H9 (cell line): Measurements from ENCODE around the gene LENG9. TPM values are rescaled to one million over a fixed set of nuclear protein-coding genes. Genes with fewer than 3 reads are reported as not detected.
A peak's percentile ranks its signal among the peaks of the same experiment; 100 is the strongest.

Experiments
- DNase-seq: peaks from one replicate; pipeline ENCODE4 v3.0.0-alpha.2; 2017
- H2AFZ ChIP-seq: one replicate; pipeline ENCODE4 v1.6.1; 2013; ENCODE audit warnings: mild to moderate bottlenecking, low read length, control low read depth, moderate library complexity
- H2AK5ac ChIP-seq: 2 replicates; pipeline ENCODE4 v1.6.1; 2013; ENCODE audit warnings: low read length, control low read depth, mixed read lengths; ENCODE audit not compliant: insufficient read length
- H2BK120ac ChIP-seq: one replicate; pipeline ENCODE4 v1.6.1; 2013; ENCODE audit warnings: low read depth, mild to moderate bottlenecking, low read length, control low read depth, inconsistent platforms; ENCODE audit not compliant: poor library complexity, severe bottlenecking
- H2BK12ac ChIP-seq: 2 replicates; pipeline ENCODE4 v1.6.1; 2013; ENCODE audit warnings: low read length, control low read depth, mixed read lengths, low read depth; ENCODE audit not compliant: insufficient read length
- H2BK15ac ChIP-seq: 2 replicates; pipeline ENCODE4 v1.6.1; 2013; ENCODE audit warnings: low read depth, low read length, control low read depth
- H2BK20ac ChIP-seq: one replicate; pipeline ENCODE4 v1.6.1; 2013; ENCODE audit warnings: low read depth, mild to moderate bottlenecking, low read length, control low read depth, inconsistent platforms; ENCODE audit not compliant: poor library complexity, severe bottlenecking
- H2BK5ac ChIP-seq: 2 replicates; pipeline ENCODE4 v1.6.1; 2013; ENCODE audit warnings: low read length, control low read depth, mixed read lengths; ENCODE audit not compliant: insufficient read length
- H3K14ac ChIP-seq: 2 replicates; pipeline ENCODE4 v1.6.1; 2013; ENCODE audit warnings: low read length, control low read depth; ENCODE audit not compliant: insufficient read depth
- H3K18ac ChIP-seq: 2 replicates; pipeline ENCODE4 v1.6.1; 2013; ENCODE audit warnings: low read depth, mild to moderate bottlenecking, mixed read lengths, low read length, control low read depth; ENCODE audit not compliant: insufficient read length
- H3K23ac ChIP-seq: 2 replicates; pipeline ENCODE4 v1.6.1; 2013; ENCODE audit warnings: low read length, control low read depth, mixed read lengths, low read depth; ENCODE audit not compliant: insufficient read length
- H3K23me2 ChIP-seq: 2 replicates; pipeline ENCODE4 v1.6.1; 2013; ENCODE audit warnings: low read depth, mild to moderate bottlenecking, mixed read lengths, low read length, control low read depth; ENCODE audit not compliant: insufficient read length, poor library complexity, severe bottlenecking
- H3K27ac ChIP-seq: 2 replicates; pipeline ENCODE4 v1.5.1; 2013; ENCODE audit warnings: low read length, control low read depth, mixed read lengths, low read depth; ENCODE audit not compliant: insufficient read length
- H3K27me3 ChIP-seq: 2 replicates; pipeline ENCODE4 v1.6.1; 2013; ENCODE audit warnings: low read length, control low read depth, inconsistent platforms; ENCODE audit not compliant: insufficient read depth
- H3K4ac ChIP-seq: 2 replicates; pipeline ENCODE4 v1.6.1; 2013; ENCODE audit warnings: low read depth, mild to moderate bottlenecking, control low read depth, inconsistent platforms, low read length, moderate library complexity
- H3K4me1 ChIP-seq: 2 replicates; pipeline ENCODE4 v1.6.1; 2013; ENCODE audit warnings: low read length, control low read depth, inconsistent platforms; ENCODE audit not compliant: insufficient read depth
- H3K4me2 ChIP-seq: 2 replicates; pipeline ENCODE4 v1.6.1; 2013; ENCODE audit warnings: low read length, control low read depth, mixed read lengths; ENCODE audit not compliant: insufficient read length, insufficient read depth
- H3K56ac ChIP-seq: 2 replicates; pipeline ENCODE4 v1.6.1; 2013; ENCODE audit warnings: low read depth, mild to moderate bottlenecking, mixed read lengths, low read length, control low read depth; ENCODE audit not compliant: insufficient read length
- H3K79me1 ChIP-seq: 2 replicates; pipeline ENCODE4 v1.6.1; 2013; ENCODE audit warnings: low read depth, mild to moderate bottlenecking, moderate library complexity, low read length, control low read depth, inconsistent platforms; ENCODE audit not compliant: insufficient read depth, poor library complexity, severe bottlenecking
- H3K79me2 ChIP-seq: 2 replicates; pipeline ENCODE4 v1.6.1; 2013; ENCODE audit warnings: low read length, control low read depth, inconsistent platforms; ENCODE audit not compliant: insufficient read depth
- H3K9ac ChIP-seq: 2 replicates; pipeline ENCODE4 v1.6.1; 2013; ENCODE audit warnings: low read length, control low read depth, mixed read lengths; ENCODE audit not compliant: insufficient read length; ENCODE audit errors: extremely low read depth
- H3K9me3 ChIP-seq: one replicate; pipeline ENCODE4 v1.6.1; 2013; ENCODE audit warnings: low read depth, low read length, inconsistent platforms; ENCODE audit not compliant: control insufficient read depth
- H3T11ph ChIP-seq: one replicate; pipeline ENCODE4 v1.6.1; 2013; ENCODE audit warnings: mild to moderate bottlenecking, low read length, control low read depth, inconsistent platforms
- H4K20me1 ChIP-seq: one replicate; pipeline ENCODE4 v1.6.1; 2013; ENCODE audit not compliant: control insufficient read depth, insufficient read length, insufficient read depth
- H4K5ac ChIP-seq: 2 replicates; pipeline ENCODE4 v1.6.1; 2013; ENCODE audit warnings: low read depth, mild to moderate bottlenecking, mixed read lengths, low read length, control low read depth; ENCODE audit not compliant: insufficient read length
- H4K8ac ChIP-seq: replicated peaks from 2 replicates; pipeline ENCODE4 v1.6.1; 2013; ENCODE audit warnings: low read length, control low read depth, mixed read lengths, low read depth; ENCODE audit not compliant: insufficient read length
- H4K91ac ChIP-seq: 2 replicates; pipeline ENCODE4 v1.6.1; 2013; ENCODE audit warnings: low read depth, mild to moderate bottlenecking, moderate library complexity, mixed read lengths, low read length, control low read depth; ENCODE audit not compliant: insufficient read length
- H3K27ac Mint-ChIP-seq, 3 experiments: 2 replicates in 2 of 3; 3 replicates in 1 of 3; pipeline ENCODE4 v1.8.0; 2020 to 2021; ENCODE audit warnings: mixed read lengths in 3 of 3, mild to moderate bottlenecking in 1 of 3, moderate library complexity in 1 of 3
- H3K27me3 Mint-ChIP-seq: 2 replicates; pipeline ENCODE4 v1.8.0; 2021; ENCODE audit warnings: low read depth, mild to moderate bottlenecking, moderate library complexity, mixed read lengths
- H3K36me3 Mint-ChIP-seq, 3 experiments: 2 replicates in 2 of 3; 3 replicates in 1 of 3; pipeline ENCODE4 v1.8.0; 2020 to 2021; ENCODE audit warnings: low read depth in 3 of 3, mixed read lengths in 3 of 3; ENCODE audit not compliant: insufficient read depth in 1 of 3
- H3K4me1 Mint-ChIP-seq, 2 experiments: 2 replicates each; pipeline ENCODE4 v1.8.0; 2020; ENCODE audit warnings: mixed read lengths in 2 of 2
- H3K4me3 Mint-ChIP-seq, 2 experiments: 2 replicates in 1 of 2; 3 replicates in 1 of 2; pipeline ENCODE4 v1.8.0; 2020 to 2021; ENCODE audit warnings: mild to moderate bottlenecking in 2 of 2, mixed read lengths in 2 of 2, moderate library complexity in 1 of 2
- H3K9me3 Mint-ChIP-seq, 2 experiments: 2 replicates in 1 of 2; 3 replicates in 1 of 2; pipeline ENCODE4 v1.8.0; 2020; ENCODE audit warnings: mild to moderate bottlenecking in 2 of 2, mixed read lengths in 2 of 2, moderate library complexity in 1 of 2
- CTCF ChIP-seq: fragments of 200-600 bp; sonication (generic); conservative IDR thresholded peaks from 3 replicates; pipeline ENCODE4 v1.8.0; 2021; ENCODE audit warnings: antibody characterized with exemption, mild to moderate bottlenecking
- WGBS: extraction: QIAGEN DNeasy Blood & Tissue Kit; methylation state at CpG from one replicate; pipeline ENCODE4 v1.1.7; 2013; ENCODE audit warnings: missing lambda C conversion rate, low lambda C conversion rate, mixed read lengths; ENCODE audit not compliant: insufficient read length; ENCODE audit errors: extremely low coverage; 5-methylcytosine and 5-hydroxymethylcytosine counted together
- total RNA-seq: library from RNA; stranded (reverse); gene quantifications from 2 replicates; pipeline ENCODE4 v1.2.1, GENCODE V29; 2021

LENG9 gene
- total RNA-seq, 1 experiment from 2014 or later: 3.8 TPM

- Histone ChIP-seq H3T11ph (no peak overlapping the region), H4K20me1 (no peaks in the 10 kb centered on the region), H3K27me3 (no peaks in the 10 kb centered on the region), H4K5ac (no peak overlapping the region), H3K79me1 (no peaks in the 10 kb centered on the region), H3K56ac (no peak overlapping the region), H4K8ac (no peak overlapping the region), H3K9ac (no peak overlapping the region), H2BK12ac (no peak overlapping the region), H3K4ac (no peak overlapping the region), H2AK5ac (no peak overlapping the region), H3K27ac (no peak overlapping the region), H3K79me2 (no peaks in the 10 kb centered on the region), H2BK20ac (no peak overlapping the region), H2AFZ (no peak overlapping the region), H2BK15ac (no peak overlapping the region), H2BK120ac (no peak overlapping the region), H4K91ac (no peak overlapping the region), H2BK5ac (no peak overlapping the region), H3K23me2 (peaks cover 3% of the 10 kb centered on the region), H3K9me3 (no peaks in the 10 kb centered on the region), H3K4me2 (no peak overlapping the region), H3K18ac (no peak overlapping the region), H3K14ac (no peak overlapping the region), H3K23ac (no peak overlapping the region), H3K4me1 (no peaks in the 10 kb centered on the region)
- Mint-ChIP-seq H3K4me1 (peaks cover 5 to 7% of the 10 kb centered on the region in 2 experiments; a peak in 3 of 4 replicates), H3K4me3 (no peak overlapping the region), H3K9me3 (peaks cover 0 to 2% of the 10 kb centered on the region in 2 experiments; a peak in 1 of 5 replicates), H3K27ac (0 out of 7 replicates have a peak overlapping the region, but pooled peaks of 1 of the 3 experiments have one; percentile 91), H3K27me3 (no peaks in the 10 kb centered on the region), H3K36me3 (peaks cover 46 to 84% (median 81%) of the 10 kb centered on the region in 3 experiments)
- no peak for TF ChIP-seq CTCF
- WGBS: no CpG with 5 or more reads among the region's 42 CpGs
- DNase-seq: no peak
These were observed 5.6 kb downstream of the LENG9 start for GRCh38 chr19:54457773-54458647.
